ENCODE data around the gene CCDC85A.

- TF ChIP-seq EGR1 (IDR thresholded peaks at IDR 0.05; ENCODE audit: borderline replicate concordance, low read depth, low read length), result no peak
- no peak for TF ChIP-seq TAF1 (IDR thresholded peaks at IDR 0.05; ENCODE audit: low read depth, low read length)
- TF ChIP-seq GABPA (IDR thresholded peaks at IDR 0.05; ENCODE audit: borderline replicate concordance, insufficient read depth, low read length), result no peak
- no peak for TF ChIP-seq ASH2L (IDR thresholded peaks at IDR 0.05; ENCODE audit: low read length)
- no peak for TF ChIP-seq POLR2A (IDR thresholded peaks at IDR 0.05; ENCODE audit: control extremely low read depth in 1 of 2, low read depth in 2 of 2, low read length in 2 of 2)
- no peak for TF ChIP-seq POLR2AphosphoS5 (IDR thresholded peaks at IDR 0.05; ENCODE audit: low read depth, low read length)
- no peak for TF ChIP-seq CTCF (IDR thresholded peaks at IDR 0.05; ENCODE audit: control extremely low read depth in 1 of 3, insufficient read depth in 1 of 3, low read depth in 1 of 3, low read length in 3 of 3)
- TF ChIP-seq TCF12 (IDR thresholded peaks at IDR 0.05; ENCODE audit: low read depth, low read length), result no peak
- TF ChIP-seq JUND (IDR thresholded peaks at IDR 0.05; ENCODE audit: low read length), result no peak
- no peak for TF ChIP-seq CREB1 (IDR thresholded peaks at IDR 0.05)
- TF ChIP-seq EZH2 (IDR thresholded peaks at IDR 0.05; ENCODE audit: low read depth, low read length, severe bottlenecking), result no peak
- TF ChIP-seq GTF2F1 (IDR thresholded peaks at IDR 0.05; ENCODE audit: borderline replicate concordance, low read depth, low read length), result no peak
- TF ChIP-seq NANOG (IDR thresholded peaks at IDR 0.05; ENCODE audit: insufficient read depth, low read depth, low read length, poor library complexity, severe bottlenecking), result no peak
These were observed 47.6 kb downstream of the CCDC85A start for GRCh38 chr2:56231361-56231760.

All from H1 (cell line).